ENCODE measurements around the gene ZNF862. TPM values are rescaled to one million over a fixed set of nuclear protein-coding genes. Genes with fewer than 3 reads are reported as not detected.

The ZNF862 gene
- total RNA-seq, 4 donors from 2014 or later, result 17.2 to 42.0 (median 29.4) TPM

GRCh38 chr7:149796287-149796860 lies 41.8 kb upstream of the ZNF862 start:
- Histone ChIP-seq H3K27me3 (peaks cover 0 to 2% of the 10 kb centered on the region in 2 donors), H3K27ac (no peak overlapping the region), H3K9me3 (no peaks in the 10 kb centered on the region), H3K36me3 (no peaks in the 10 kb centered on the region), H3K4me1 (no peaks in the 10 kb centered on the region), H3K4me3 (no peak overlapping the region)
- TF ChIP-seq EP300 (IDR thresholded peaks at IDR 0.05) (no peak), CTCF (IDR thresholded peaks at IDR 0.05) (no peak), POLR2A (IDR thresholded peaks at IDR 0.05) (no peak)
- 82 to 91% methylated on average over 9 to 15 of the region's 19 CpGs for WGBS, 2 donors
- DNase-seq (ENCODE audit: low spot score in 2 of 2), result no peak

GRCh38 chr7:149797771-149798170 lies 40.4 kb upstream of the ZNF862 start:
- TF ChIP-seq POLR2A (IDR thresholded peaks at IDR 0.05) (no peak), EP300 (IDR thresholded peaks at IDR 0.05) (no peak), CTCF (IDR thresholded peaks at IDR 0.05) (no peak)
- Histone ChIP-seq H3K4me3 (no peak overlapping the region), H3K27ac (no peak overlapping the region), H3K4me1 (no peaks in the 10 kb centered on the region), H3K9me3 (no peaks in the 10 kb centered on the region), H3K27me3 (no peaks in the 10 kb centered on the region), H3K36me3 (no peaks in the 10 kb centered on the region)
- no peak for DNase-seq (ENCODE audit: low spot score in 2 of 2)
- 82 to 86% methylated on average over 7 of the region's 7 CpGs for WGBS, 2 donors

- Histone ChIP-seq H3K27me3 (no peaks in the 10 kb centered on the region), H3K9me3 (no peaks in the 10 kb centered on the region), H3K4me3 (no peak overlapping the region), H3K4me1 (no peaks in the 10 kb centered on the region), H3K27ac (no peak overlapping the region), H3K36me3 (no peaks in the 10 kb centered on the region)
- peak in 1 of 2 donors; percentile 12 for DNase-seq (ENCODE audit: low spot score in 2 of 2)
- 59 to 61% methylated on average over 7 to 8 of the region's 8 CpGs for WGBS, 2 donors
- TF ChIP-seq EP300 (IDR thresholded peaks at IDR 0.05) (no peak), CTCF (IDR thresholded peaks at IDR 0.05) (peak in 1 of 5 experiments; percentile 32), POLR2A (IDR thresholded peaks at IDR 0.05) (no peak)
Measured at GRCh38 chr7:149799397-149800168, 38.6 kb upstream of the ZNF862 start.

DNA sequence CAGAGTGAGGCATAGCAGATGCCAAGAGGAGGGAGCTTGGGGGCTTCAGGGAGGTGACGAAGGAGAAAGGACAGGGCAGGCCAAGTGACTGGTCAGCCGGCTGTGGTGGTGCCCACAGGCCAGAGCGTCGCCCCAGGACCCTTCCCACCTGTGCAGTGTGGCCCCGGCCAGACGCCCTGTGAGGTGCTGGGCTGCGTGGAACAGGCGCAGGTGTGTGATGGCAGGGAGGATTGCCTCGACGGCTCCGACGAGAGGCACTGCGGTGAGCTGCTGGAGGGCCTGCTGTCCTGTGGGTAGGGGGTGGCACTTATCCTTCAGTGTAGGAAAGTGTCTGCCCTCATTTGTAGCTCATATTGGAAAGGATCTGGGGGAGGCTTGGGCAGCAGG lies 38.0 kb upstream of the ZNF862 start:
- Histone ChIP-seq H3K9me3 (no peaks in the 10 kb centered on the region), H3K36me3 (no peaks in the 10 kb centered on the region), H3K27me3 (no peaks in the 10 kb centered on the region), H3K4me1 (no peaks in the 10 kb centered on the region), H3K27ac (no peak overlapping the region), H3K4me3 (no peak overlapping the region)
- TF ChIP-seq POLR2A (IDR thresholded peaks at IDR 0.05) (no peak), EP300 (IDR thresholded peaks at IDR 0.05) (no peak), CTCF (IDR thresholded peaks at IDR 0.05) (no peak)
- DNase-seq (ENCODE audit: low spot score in 2 of 2), result no peak
- 90 to 98% methylated on average over 13 of the region's 13 CpGs for WGBS, 2 donors

DNA sequence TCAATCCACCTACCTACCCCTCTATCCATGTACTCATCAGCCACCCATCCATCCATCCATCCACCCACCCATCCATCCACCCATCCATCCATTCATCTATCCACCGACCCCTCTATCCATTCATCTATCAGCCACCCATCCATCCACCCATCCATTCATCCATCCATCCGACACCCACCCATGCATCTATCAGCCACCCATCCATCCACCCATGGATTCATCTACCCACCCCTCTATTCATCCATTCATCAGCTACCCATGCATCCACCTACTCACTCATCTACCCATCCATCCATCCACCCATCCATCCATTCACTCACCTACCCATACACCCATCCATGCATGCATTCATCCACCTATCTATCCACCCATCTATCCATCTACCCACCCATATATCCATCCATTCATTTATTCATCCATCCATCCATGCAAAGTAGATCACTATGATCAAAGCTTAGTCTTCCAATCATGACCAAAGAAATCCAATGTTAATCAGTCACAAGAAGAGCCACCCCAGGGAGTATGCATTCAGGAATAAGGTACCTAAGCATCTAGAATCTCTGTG lies 37.1 kb upstream of the ZNF862 start:
- 96 to 97% methylated on average over 2 of the region's 2 CpGs for WGBS, 2 donors
- no peak overlapping the region for H3K27ac ChIP-seq

More for the DNA sequence above, 37.1 kb upstream of the ZNF862 start:
- no peaks in the 10 kb centered on the region for H3K27me3 ChIP-seq
- no peak for DNase-seq (ENCODE audit: low spot score in 2 of 2)
- no peaks in the 10 kb centered on the region for H3K36me3 ChIP-seq
- H3K4me1 ChIP-seq, result no peaks in the 10 kb centered on the region
- H3K4me3 ChIP-seq, result no peak overlapping the region
- TF ChIP-seq CTCF (IDR thresholded peaks at IDR 0.05) (no peak), POLR2A (IDR thresholded peaks at IDR 0.05) (no peak), EP300 (IDR thresholded peaks at IDR 0.05) (no peak)
- H3K9me3 ChIP-seq, result no peaks in the 10 kb centered on the region
